Keratinocyte (primary cell): ENCODE measurements around the gene INPP4B. TPM values are rescaled to one million over a fixed set of nuclear protein-coding genes. Genes with fewer than 3 reads are reported as not detected.

Experiments
- DNase-seq: peaks from one replicate; pipeline ENCODE4 v3.0.0-alpha.2; 2011; ENCODE audit warnings: low read depth, missing footprints, low spot score
- FAIRE-seq: peaks from 2 replicates; lab custom pipeline; 2011; peaks lifted over from hg19 to GRCh38; lab: Jason Lieb, UNC
- H2AFZ ChIP-seq: 2 replicates; pipeline ENCODE4 v1.6.0; 2012; ENCODE audit warnings: low read length, control low read depth, inconsistent platforms; ENCODE audit not compliant: control insufficient read depth
- H3K27ac ChIP-seq: 2 replicates; pipeline ENCODE4 v1.5.1; 2011; ENCODE audit warnings: low read length; ENCODE audit not compliant: control insufficient read depth, insufficient read depth
- H3K27me3 ChIP-seq: 3 replicates; pipeline ENCODE4 v1.6.0; 2011; ENCODE audit warnings: low read length; ENCODE audit not compliant: control insufficient read depth, insufficient read depth; ENCODE audit errors: extremely low read depth
- H3K36me3 ChIP-seq, 2 experiments: 2 replicates in 1 of 2; 3 replicates in 1 of 2; pipeline ENCODE4 v1.5.1; 2011; ENCODE audit warnings: low read length in 2 of 2, mild to moderate bottlenecking in 1 of 2; ENCODE audit not compliant: control insufficient read depth in 2 of 2, insufficient read depth in 2 of 2; ENCODE audit errors: extremely low read depth in 1 of 2
- H3K4me1 ChIP-seq: 3 replicates; pipeline ENCODE4 v1.5.1; 2011; ENCODE audit warnings: low read length; ENCODE audit not compliant: control insufficient read depth, insufficient read depth; ENCODE audit errors: extremely low read depth
- H3K4me2 ChIP-seq: 3 replicates; pipeline ENCODE4 v1.6.0; 2011; ENCODE audit warnings: low read depth, low read length; ENCODE audit not compliant: control insufficient read depth, insufficient read depth; ENCODE audit errors: extremely low read depth
- H3K4me3 ChIP-seq, 3 experiments: fragments of 200-600 bp in 1 of 3; sonication (generic) in 1 of 3; 2 replicates in 2 of 3; 3 replicates in 1 of 3; pipeline ENCODE4 v1.5.1; 2011 to 2016; ENCODE audit warnings: low read length in 3 of 3, mild to moderate bottlenecking in 3 of 3, control low read depth in 2 of 3, inconsistent platforms in 1 of 3, low read depth in 1 of 3, mixed read lengths in 1 of 3, mixed run types in 1 of 3, moderate library complexity in 1 of 3; ENCODE audit not compliant: control insufficient read depth in 2 of 3, insufficient read depth in 2 of 3; ENCODE audit errors: extremely low read depth in 1 of 3
- H3K79me2 ChIP-seq: 2 replicates; pipeline ENCODE4 v1.6.0; 2012; ENCODE audit warnings: low read length; ENCODE audit not compliant: control insufficient read depth, insufficient read depth
- H3K9ac ChIP-seq: 3 replicates; pipeline ENCODE4 v1.6.0; 2011; ENCODE audit warnings: low read length; ENCODE audit not compliant: control insufficient read depth, insufficient read depth; ENCODE audit errors: extremely low read depth
- H3K9me1 ChIP-seq: 3 replicates; pipeline ENCODE4 v1.6.0; 2011; ENCODE audit warnings: low read length; ENCODE audit not compliant: control insufficient read depth, insufficient read depth; ENCODE audit errors: extremely low read depth
- H3K9me3 ChIP-seq: 2 replicates; pipeline ENCODE4 v1.5.1; 2012; ENCODE audit warnings: low read depth, low read length; ENCODE audit not compliant: control insufficient read depth
- H4K20me1 ChIP-seq: 3 replicates; pipeline ENCODE4 v1.6.0; 2011; ENCODE audit warnings: low read length; ENCODE audit not compliant: control insufficient read depth, insufficient read depth; ENCODE audit errors: extremely low read depth
- EZH2 ChIP-seq: IDR thresholded peaks from one replicate; pipeline ENCODE4 v1.6.1; 2012; ENCODE audit warnings: inconsistent platforms, mild to moderate bottlenecking, low read length, moderate library complexity
- dilution Hi-C: fragments of 300-500 bp; cut with MboI; formaldehyde crosslinking; loops from one replicate; pipeline ENCODE4 v1.7.0; 2020; ENCODE audit warnings: low sequenced_read_pairs; ENCODE audit not compliant: extremely low pct_ligation_motif_present
- polyA plus RNA-seq, 5 experiments: library from polyadenylated mRNA; depleted of rRNA in 3 of 5; stranded (reverse) in 3 of 5; stranded (forward) in 1 of 5; unstranded in 1 of 5; fragments of >200 nt; gene quantifications; 1 replicate in 1 of 5; 2 replicates in 3 of 5; 3 replicates in 1 of 5; pipeline versions ENCODE4 v1.2.1 to v1.2.3, GENCODE V29; 2011 to 2012; ENCODE audit warnings: missing spikeins in 2 of 5, low read depth in 1 of 5, low replicate concordance in 1 of 5
- TF ChIP-seq, protein P1 (sequence below), 3 experiments: IDR thresholded peaks in 1 of 3; conservative IDR thresholded peaks in 1 of 3; optimal IDR thresholded peaks in 1 of 3; 2 replicates in 2 of 3; 3 replicates in 1 of 3; pipeline versions ENCODE3 to v1.5.1; 2011; ENCODE audit warnings: low read length in 3 of 3, mild to moderate bottlenecking in 3 of 3, moderate library complexity in 2 of 3, control low read depth in 1 of 3, inconsistent platforms in 1 of 3; ENCODE audit not compliant: insufficient read depth in 2 of 3; ENCODE audit errors: extremely low read depth in 1 of 3

The INPP4B gene
- polyA plus RNA-seq, 1 donor (not counting 4 experiments of a cell fraction or from before 2014, with no cell fraction given) = 50.2 TPM

DNA sequence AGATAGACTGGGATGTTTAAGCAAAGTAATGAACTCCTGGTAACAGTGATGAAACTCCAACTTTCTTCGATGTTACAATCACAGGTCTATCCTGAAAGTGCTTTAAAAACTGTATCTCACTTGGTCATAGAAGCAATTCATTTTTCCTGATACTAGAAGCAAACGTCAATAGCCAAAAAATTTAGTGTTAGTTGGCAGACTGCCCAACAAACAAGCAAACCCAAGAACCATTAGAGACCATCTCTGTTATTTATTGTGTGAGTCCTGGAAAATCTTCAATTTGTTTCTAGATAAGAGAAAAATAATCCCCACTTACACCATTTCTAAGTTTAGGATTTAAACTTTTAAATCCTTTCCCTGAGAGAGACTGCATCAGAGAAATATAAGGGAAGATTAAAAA is 553.9 kb downstream of the INPP4B start:
- DNase-seq (no peak), FAIRE-seq (no peak)
- Histone ChIP-seq H3K79me2 (peaks cover 26% of the 10 kb centered on the region), H4K20me1 (no peaks in the 10 kb centered on the region), H2AFZ (no peak overlapping the region), H3K9me3 (no peaks in the 10 kb centered on the region), H3K9me1 (no peaks in the 10 kb centered on the region), H3K4me1 (no peaks in the 10 kb centered on the region), H3K9ac (no peak overlapping the region), H3K27me3 (no peaks in the 10 kb centered on the region), H3K27ac (no peak overlapping the region), H3K4me3 (no peak overlapping the region), H3K36me3 (peaks cover 4 to 11% of the 10 kb centered on the region in 2 experiments), H3K4me2 (no peak overlapping the region)
- TF ChIP-seq, protein P1, sequence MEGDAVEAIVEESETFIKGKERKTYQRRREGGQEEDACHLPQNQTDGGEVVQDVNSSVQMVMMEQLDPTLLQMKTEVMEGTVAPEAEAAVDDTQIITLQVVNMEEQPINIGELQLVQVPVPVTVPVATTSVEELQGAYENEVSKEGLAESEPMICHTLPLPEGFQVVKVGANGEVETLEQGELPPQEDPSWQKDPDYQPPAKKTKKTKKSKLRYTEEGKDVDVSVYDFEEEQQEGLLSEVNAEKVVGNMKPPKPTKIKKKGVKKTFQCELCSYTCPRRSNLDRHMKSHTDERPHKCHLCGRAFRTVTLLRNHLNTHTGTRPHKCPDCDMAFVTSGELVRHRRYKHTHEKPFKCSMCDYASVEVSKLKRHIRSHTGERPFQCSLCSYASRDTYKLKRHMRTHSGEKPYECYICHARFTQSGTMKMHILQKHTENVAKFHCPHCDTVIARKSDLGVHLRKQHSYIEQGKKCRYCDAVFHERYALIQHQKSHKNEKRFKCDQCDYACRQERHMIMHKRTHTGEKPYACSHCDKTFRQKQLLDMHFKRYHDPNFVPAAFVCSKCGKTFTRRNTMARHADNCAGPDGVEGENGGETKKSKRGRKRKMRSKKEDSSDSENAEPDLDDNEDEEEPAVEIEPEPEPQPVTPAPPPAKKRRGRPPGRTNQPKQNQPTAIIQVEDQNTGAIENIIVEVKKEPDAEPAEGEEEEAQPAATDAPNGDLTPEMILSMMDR (optimal IDR thresholded peaks at IDR 0.05 in 1 of 3, IDR thresholded peaks at IDR 0.05 in 1 of 3, conservative IDR thresholded peaks at IDR 0.05 in 1 of 3; ENCODE audit: extremely low read depth in 1 of 3, insufficient read depth in 2 of 3, low read length in 3 of 3) = no peak
- TF ChIP-seq EZH2 = no peak
- dilution Hi-C loops = no loop called here

DNA sequence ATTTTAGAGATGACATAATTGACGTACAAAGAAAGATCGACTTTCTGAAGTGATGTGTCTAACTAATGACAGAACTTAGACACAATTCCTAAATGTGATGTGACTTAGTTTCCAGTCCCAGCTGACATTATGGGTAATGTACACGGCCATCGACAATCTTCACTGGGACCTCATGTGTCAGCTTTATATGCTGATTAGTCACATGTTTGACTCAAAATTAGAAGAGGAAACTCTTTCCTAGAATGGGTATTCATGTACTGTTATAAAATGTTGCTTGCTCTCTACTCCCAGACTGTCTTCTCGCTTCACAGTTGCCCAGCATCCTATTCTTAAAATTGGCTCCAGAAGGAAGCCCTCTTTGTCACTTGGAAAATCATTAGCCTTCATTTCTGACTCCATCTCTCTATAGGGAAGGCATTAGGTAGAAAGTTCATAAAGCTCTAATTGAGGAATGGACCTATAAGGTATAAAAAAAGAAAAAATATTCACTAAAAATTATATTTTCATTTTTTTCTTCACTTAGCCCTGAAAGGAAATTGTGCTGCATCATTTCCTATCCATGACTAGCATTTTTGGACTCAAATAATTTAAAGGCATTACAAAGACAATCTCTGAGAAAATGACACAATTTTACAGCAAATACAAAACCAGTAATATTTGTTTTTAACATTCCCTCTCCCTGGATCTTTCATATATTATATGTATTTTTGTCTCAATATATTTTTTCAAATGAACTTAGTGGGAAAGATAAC is 554.6 kb downstream of the INPP4B start:
- no peak overlapping the region for H2AFZ ChIP-seq
- FAIRE-seq = no peak
- H3K36me3 ChIP-seq = peaks cover 9 to 12% of the 10 kb centered on the region in 2 experiments
- no peaks in the 10 kb centered on the region for H3K9me3 ChIP-seq
- no peak for DNase-seq
- H4K20me1 ChIP-seq = no peaks in the 10 kb centered on the region
- no peaks in the 10 kb centered on the region for H3K4me1 ChIP-seq
- no peak overlapping the region for H3K4me3 ChIP-seq
- no peak for TF ChIP-seq EZH2
- TF ChIP-seq, protein P1 (optimal IDR thresholded peaks at IDR 0.05 in 1 of 3, IDR thresholded peaks at IDR 0.05 in 1 of 3, conservative IDR thresholded peaks at IDR 0.05 in 1 of 3; ENCODE audit: extremely low read depth in 1 of 3, insufficient read depth in 2 of 3, low read length in 3 of 3) = no peak
- no peak overlapping the region for H3K27ac ChIP-seq
- dilution Hi-C loops = no loop called here
- H3K79me2 ChIP-seq = peaks cover 21% of the 10 kb centered on the region
- H3K9ac ChIP-seq = no peak overlapping the region
- H3K9me1 ChIP-seq = no peaks in the 10 kb centered on the region
- H3K4me2 ChIP-seq = no peak overlapping the region
- no peaks in the 10 kb centered on the region for H3K27me3 ChIP-seq
